HepG2 (cell line): ENCODE results near the gene PCDHGA1. TPM values are rescaled to one million over a fixed set of nuclear protein-coding genes. Genes with fewer than 3 reads are reported as not detected.
"Not testable (repeated sequence)": the region's sequence is repeated elsewhere in the genome, so short reads cannot be mapped to it uniquely, and the experiment has no call there.

Experiments used
- ATAC-seq: fragments of 200-7000 bp; cut with Tn5 transposase; 3 replicates; pipeline ENCODE4 v1.9.1; 2020; ENCODE audit warnings: mild to moderate bottlenecking, moderate library complexity
- BruUV-seq: library from RNA; stranded (reverse); fragments of 400-500 nt; replicated peaks from 2 replicates; lab custom pipeline; 2021; lab: Mats Ljungman, UMichigan
- CTCF ChIA-PET: fragments of 300-600 bp; formaldehyde crosslinking; extraction: SDS; loops from one replicate; lab custom pipeline; 2021; ENCODE audit warnings: low total read pairs, inconsistent platforms, low intra/inter-chr PET ratio; lab: Yijun Ruan, JAX
- POLR2A ChIA-PET: fragments of 350-600 bp; sonication (Branson Sonifier 250); formaldehyde crosslinking; loops from one replicate; lab custom pipeline; 2020; ENCODE audit warnings: antibody characterized with exemption, inconsistent platforms; lab: Yijun Ruan, JAX
- DNase-seq: peaks from one replicate; pipeline ENCODE4 v3.0.0-alpha.2; 2015; ENCODE audit warnings: low spot score
- FAIRE-seq: peaks from 3 replicates; lab custom pipeline; 2011; peaks lifted over from hg19 to GRCh38; lab: Jason Lieb, UNC
- H2AFZ ChIP-seq: one replicate; pipeline ENCODE4 v1.6.1; 2011; ENCODE audit warnings: low read length, inconsistent platforms
- H3K27ac ChIP-seq: fragments of 300-600 bp; 3 replicates; pipeline ENCODE4 v1.8.0; 2011; ENCODE audit warnings: mixed run types, mild to moderate bottlenecking, mixed read lengths, low read length, inconsistent platforms; ENCODE audit not compliant: insufficient read depth; ENCODE audit errors: extremely low read length
- H3K27me3 ChIP-seq, 2 experiments: fragments of 200-600 bp in 1 of 2; 2 replicates in 1 of 2; 3 replicates in 1 of 2; pipeline versions ENCODE4 v1.6.0 to v1.8.0; 2011; ENCODE audit warnings: low read length in 2 of 2, mild to moderate bottlenecking in 2 of 2, moderate library complexity in 2 of 2, inconsistent platforms in 1 of 2; ENCODE audit not compliant: insufficient read depth in 2 of 2, control insufficient read depth in 1 of 2
- H3K36me3 ChIP-seq, 2 experiments: fragments of 200-600 bp in 1 of 2; replicated peaks in 1 of 2; 2 replicates in 1 of 2; 3 replicates in 1 of 2; pipeline versions ENCODE4 v1.5.1 to v1.8.0; 2011; ENCODE audit warnings: low read length in 2 of 2, inconsistent platforms in 1 of 2; ENCODE audit not compliant: insufficient read depth in 2 of 2, control insufficient read depth in 1 of 2
- H3K4me1 ChIP-seq: 2 replicates; pipeline ENCODE4 v1.5.1; 2012; ENCODE audit warnings: low read length, inconsistent platforms; ENCODE audit not compliant: insufficient read depth
- H3K4me2 ChIP-seq: 2 replicates; pipeline ENCODE4 v1.6.0; 2011; ENCODE audit warnings: low read depth, low read length, inconsistent platforms
- H3K4me3 ChIP-seq, 3 experiments: fragments of 200-600 bp in 1 of 3; sonication (generic), shearing (Covaris generic) in 1 of 3; replicated peaks in 1 of 3; 2 replicates each; pipeline ENCODE4 v1.5.1; 2011 to 2016; ENCODE audit warnings: low read length in 3 of 3, inconsistent platforms in 2 of 3, low read depth in 2 of 3, mild to moderate bottlenecking in 2 of 3, control low read depth in 1 of 3, mixed read lengths in 1 of 3; ENCODE audit not compliant: insufficient read depth in 1 of 3
- H3K79me2 ChIP-seq: one replicate; pipeline ENCODE4 v1.6.1; 2011; ENCODE audit warnings: low read length, inconsistent platforms; ENCODE audit not compliant: insufficient read depth
- H3K9ac ChIP-seq: 2 replicates; pipeline ENCODE4 v1.6.0; 2011; ENCODE audit warnings: mild to moderate bottlenecking, low read depth, low read length, inconsistent platforms; ENCODE audit not compliant: insufficient read depth
- H3K9me3 ChIP-seq: 2 replicates; pipeline ENCODE4 v1.5.1; 2012; ENCODE audit warnings: mild to moderate bottlenecking, low read length
- H4K20me1 ChIP-seq: 2 replicates; pipeline ENCODE4 v1.6.0; 2011; ENCODE audit warnings: inconsistent platforms, mild to moderate bottlenecking, low read length, moderate library complexity; ENCODE audit not compliant: insufficient read depth
- WGBS: methylation state at CpG from one replicate; pipeline ENCODE4 v1.1.6; 2017; ENCODE audit warnings: low lambda C conversion rate; 5-methylcytosine and 5-hydroxymethylcytosine counted together
- in situ Hi-C: cut with HindIII; loops from 2 replicates; pipeline ENCODE4 v1.10.0; 2017; ENCODE audit warnings: low pct_unique_long_range_greater_than_20kb; ENCODE audit not compliant: extremely low pct_ligation_motif_present
- intact Hi-C: fragments of 100-400 bp; cut with micrococcal nuclease; formaldehyde crosslinking; loops from one replicate; pipeline ENCODE4 v1.10.0; 2022; ENCODE audit not compliant: unreplicated experiment
- polyA plus RNA-seq, 8 experiments: library from polyadenylated mRNA; depleted of rRNA in 3 of 8; stranded (reverse) in 7 of 8; unstranded in 1 of 8; fragments of >200 nt; fragmentation: Illumina TruSeq in 4 of 8; extraction: Trizol in 4 of 8; gene quantifications; 2 replicates each; pipeline versions ENCODE4 v1.2.1 to v1.2.3, GENCODE V29; 2011 to 2016; ENCODE audit warnings: low read depth in 4 of 8, missing spikeins in 1 of 8, mixed read lengths in 1 of 8; ENCODE audit not compliant: insufficient read depth in 1 of 8
- total RNA-seq, 5 experiments: library from RNA; depleted of rRNA; stranded (reverse); fragments of >200 nt; fragmentation: Illumina TruSeq; extraction: Trizol; gene quantifications; 2 replicates each; pipeline ENCODE4 v1.2.3, GENCODE V29; 2016; ENCODE audit warnings: low read depth in 1 of 5
- TF ChIP-seq, protein P1 (sequence below): sonication (generic); formaldehyde crosslinking; IDR thresholded peaks from 2 replicates; pipeline ENCODE4 v1.5.0; 2020; ENCODE audit warnings: mild to moderate bottlenecking, missing genetic modification reagents, moderate library complexity

PCDHGA1 gene
- total and polyA plus RNA-seq, 2 of the 13 experiments (the other 11 are each of a cell fraction or from before 2014, with no cell fraction given), result 0.31 to 0.40 TPM

DNA sequence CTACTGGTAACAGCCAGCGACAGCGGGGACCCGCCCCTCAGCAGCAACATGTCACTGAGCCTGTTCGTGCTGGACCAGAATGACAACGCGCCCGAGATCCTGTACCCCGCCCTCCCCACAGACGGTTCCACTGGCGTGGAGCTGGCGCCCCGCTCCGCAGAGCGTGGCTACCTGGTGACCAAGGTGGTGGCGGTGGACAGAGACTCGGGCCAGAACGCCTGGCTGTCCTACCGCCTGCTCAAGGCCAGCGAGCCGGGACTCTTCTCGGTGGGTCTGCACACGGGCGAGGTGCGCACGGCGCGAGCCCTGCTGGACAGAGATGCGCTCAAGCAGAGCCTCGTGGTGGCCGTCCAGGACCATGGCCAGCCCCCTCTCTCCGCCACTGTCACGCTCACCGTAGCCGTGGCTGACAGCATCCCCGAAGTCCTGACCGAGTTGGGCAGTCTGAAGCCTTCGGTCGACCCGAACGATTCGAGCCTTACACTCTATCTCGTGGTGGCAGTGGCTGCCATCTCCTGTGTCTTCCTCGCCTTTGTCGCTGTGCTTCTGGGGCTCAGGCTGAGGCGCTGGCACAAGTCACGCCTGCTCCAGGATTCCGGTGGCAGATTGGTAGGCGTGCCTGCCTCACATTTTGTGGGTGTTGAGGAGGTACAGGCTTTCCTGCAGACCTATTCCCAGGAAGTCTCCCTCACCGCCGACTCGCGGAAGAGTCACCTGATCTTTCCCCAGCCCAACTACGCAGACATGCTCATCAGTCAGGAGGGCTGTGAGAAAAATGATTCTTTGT is 64.3 kb downstream of the PCDHGA1 start:
- 82% methylated on average over 23 of the region's 53 CpGs for WGBS
- CTCF ChIA-PET, H3K4me1 ChIP-seq, H2AFZ ChIP-seq, POLR2A ChIA-PET, in situ Hi-C loops, BruUV-seq, H3K4me3 ChIP-seq, H3K27me3 ChIP-seq, intact Hi-C loops, H3K79me2 ChIP-seq, ATAC-seq, H3K27ac ChIP-seq, H4K20me1 ChIP-seq, FAIRE-seq, H3K36me3 ChIP-seq, DNase-seq, H3K4me2 ChIP-seq, H3K9ac ChIP-seq: not testable (repeated sequence)
- H3K9me3 ChIP-seq, result peaks cover 51% of the 10 kb centered on the region

DNA sequence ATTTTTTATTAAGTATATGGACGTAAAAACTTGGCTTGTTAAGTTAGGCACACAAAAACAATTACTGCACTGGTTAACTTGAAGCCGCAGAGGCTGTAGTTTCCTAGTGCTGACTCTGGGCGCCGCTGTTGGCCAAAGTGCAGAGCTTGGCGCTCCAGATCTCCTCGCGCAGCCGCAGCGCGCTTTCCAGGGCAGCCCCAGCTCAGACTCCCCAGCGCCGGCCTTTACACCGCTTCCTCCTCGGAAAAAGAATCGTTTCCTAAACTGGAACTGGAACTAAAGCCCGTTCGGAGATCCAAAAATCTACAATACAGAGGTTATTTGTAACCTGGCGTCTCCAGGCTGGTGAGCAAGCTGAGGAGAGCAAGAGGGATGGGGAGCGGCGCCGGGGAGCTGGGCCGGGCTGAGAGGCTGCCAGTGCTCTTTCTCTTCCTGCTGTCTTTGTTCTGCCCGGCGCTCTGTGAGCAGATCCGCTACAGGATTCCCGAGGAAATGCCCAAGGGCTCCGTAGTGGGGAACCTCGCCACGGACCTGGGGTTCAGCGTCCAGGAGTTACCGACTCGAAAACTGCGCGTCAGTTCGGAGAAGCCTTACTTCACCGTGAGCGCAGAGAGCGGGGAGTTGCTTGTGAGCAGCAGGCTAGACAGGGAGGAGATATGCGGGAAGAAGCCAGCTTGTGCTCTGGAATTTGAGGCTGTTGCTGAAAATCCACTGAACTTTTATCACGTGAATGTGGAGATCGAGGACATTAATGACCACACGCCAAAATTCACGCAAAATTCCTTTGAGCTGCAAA is 67.6 kb downstream of the PCDHGA1 start, which contains the start of gene PCDHGB5:
PCDHGB5 (plus strand) TSS at position 192 of the 796 bp plus-strand sequence; CDS start at position 373, 181 bp downstream.
- H3K9ac ChIP-seq, POLR2A ChIA-PET, FAIRE-seq, in situ Hi-C loops, H3K4me3 ChIP-seq, H3K36me3 ChIP-seq, CTCF ChIA-PET, H2AFZ ChIP-seq, H3K4me2 ChIP-seq, BruUV-seq, intact Hi-C loops, H3K27me3 ChIP-seq, H4K20me1 ChIP-seq, H3K79me2 ChIP-seq, DNase-seq, H3K4me1 ChIP-seq, H3K27ac ChIP-seq: not testable (repeated sequence)
- peak; percentile 70 for ATAC-seq
- 49% methylated on average over 26 of the region's 43 CpGs for WGBS
- H3K9me3 ChIP-seq, result peaks cover 41% of the 10 kb centered on the region
- TF ChIP-seq, protein P1, sequence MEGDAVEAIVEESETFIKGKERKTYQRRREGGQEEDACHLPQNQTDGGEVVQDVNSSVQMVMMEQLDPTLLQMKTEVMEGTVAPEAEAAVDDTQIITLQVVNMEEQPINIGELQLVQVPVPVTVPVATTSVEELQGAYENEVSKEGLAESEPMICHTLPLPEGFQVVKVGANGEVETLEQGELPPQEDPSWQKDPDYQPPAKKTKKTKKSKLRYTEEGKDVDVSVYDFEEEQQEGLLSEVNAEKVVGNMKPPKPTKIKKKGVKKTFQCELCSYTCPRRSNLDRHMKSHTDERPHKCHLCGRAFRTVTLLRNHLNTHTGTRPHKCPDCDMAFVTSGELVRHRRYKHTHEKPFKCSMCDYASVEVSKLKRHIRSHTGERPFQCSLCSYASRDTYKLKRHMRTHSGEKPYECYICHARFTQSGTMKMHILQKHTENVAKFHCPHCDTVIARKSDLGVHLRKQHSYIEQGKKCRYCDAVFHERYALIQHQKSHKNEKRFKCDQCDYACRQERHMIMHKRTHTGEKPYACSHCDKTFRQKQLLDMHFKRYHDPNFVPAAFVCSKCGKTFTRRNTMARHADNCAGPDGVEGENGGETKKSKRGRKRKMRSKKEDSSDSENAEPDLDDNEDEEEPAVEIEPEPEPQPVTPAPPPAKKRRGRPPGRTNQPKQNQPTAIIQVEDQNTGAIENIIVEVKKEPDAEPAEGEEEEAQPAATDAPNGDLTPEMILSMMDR, result 0 out of 2 replicates have a peak, but pooled peaks have one; percentile 3
